Measurements from ENCODE around the gene LPP. TPM values are rescaled to one million over a fixed set of nuclear protein-coding genes. Genes with fewer than 3 reads are reported as not detected.

LPP gene
- total RNA-seq, 1 donor from 2014 or later = 222 TPM

GRCh38 chr3:188904670-188905069 is 750.7 kb downstream of the LPP start:
- Histone ChIP-seq H3K36me3 (ENCODE audit: insufficient read depth, low read length) (no peaks in the 10 kb centered on the region), H3K9ac (ENCODE audit: low read length) (no peak overlapping the region), H3K9me3 (ENCODE audit: insufficient read depth, low read depth, low read length) (no peaks in the 10 kb centered on the region), H3K27me3 (ENCODE audit: insufficient read depth, low read length) (no peaks in the 10 kb centered on the region), H3K4me1 (ENCODE audit: insufficient read depth, low read length) (peaks cover 26% of the 10 kb centered on the region), H3K4me2 (ENCODE audit: low read length) (no peak overlapping the region), H4K20me1 (ENCODE audit: insufficient read depth, low read length) (no peaks in the 10 kb centered on the region), H3K79me2 (ENCODE audit: insufficient read depth, low read length) (no peaks in the 10 kb centered on the region), H3K27ac (ENCODE audit: low read depth, low read length) (no peak overlapping the region), H2AFZ (ENCODE audit: low read depth, low read length) (no peak overlapping the region), H3K4me3 (ENCODE audit: insufficient read depth, low read depth, low read length) (no peak overlapping the region)
- peaks cover 42% of the 10 kb centered on the region for H3K4me1 Mint-ChIP-seq (ENCODE audit: low read depth, unreplicated experiment)
- H3K4me3 Mint-ChIP-seq (ENCODE audit: unreplicated experiment) = no peak overlapping the region
- FAIRE-seq (no peak), DNase-seq (ENCODE audit: low read depth) (peak; percentile 62)
- H3K36me3 Mint-ChIP-seq (ENCODE audit: low read depth, unreplicated experiment) = peaks cover 4% of the 10 kb centered on the region
- H3K27ac Mint-ChIP-seq (ENCODE audit: unreplicated experiment) = no peak overlapping the region
- no peaks in the 10 kb centered on the region for H3K9me3 Mint-ChIP-seq (ENCODE audit: unreplicated experiment)
- TF ChIP-seq EZH2 (IDR thresholded peaks at IDR 0.05; ENCODE audit: insufficient read depth, low read length) = no peak
- TF ChIP-seq, protein P1, sequence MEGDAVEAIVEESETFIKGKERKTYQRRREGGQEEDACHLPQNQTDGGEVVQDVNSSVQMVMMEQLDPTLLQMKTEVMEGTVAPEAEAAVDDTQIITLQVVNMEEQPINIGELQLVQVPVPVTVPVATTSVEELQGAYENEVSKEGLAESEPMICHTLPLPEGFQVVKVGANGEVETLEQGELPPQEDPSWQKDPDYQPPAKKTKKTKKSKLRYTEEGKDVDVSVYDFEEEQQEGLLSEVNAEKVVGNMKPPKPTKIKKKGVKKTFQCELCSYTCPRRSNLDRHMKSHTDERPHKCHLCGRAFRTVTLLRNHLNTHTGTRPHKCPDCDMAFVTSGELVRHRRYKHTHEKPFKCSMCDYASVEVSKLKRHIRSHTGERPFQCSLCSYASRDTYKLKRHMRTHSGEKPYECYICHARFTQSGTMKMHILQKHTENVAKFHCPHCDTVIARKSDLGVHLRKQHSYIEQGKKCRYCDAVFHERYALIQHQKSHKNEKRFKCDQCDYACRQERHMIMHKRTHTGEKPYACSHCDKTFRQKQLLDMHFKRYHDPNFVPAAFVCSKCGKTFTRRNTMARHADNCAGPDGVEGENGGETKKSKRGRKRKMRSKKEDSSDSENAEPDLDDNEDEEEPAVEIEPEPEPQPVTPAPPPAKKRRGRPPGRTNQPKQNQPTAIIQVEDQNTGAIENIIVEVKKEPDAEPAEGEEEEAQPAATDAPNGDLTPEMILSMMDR (IDR thresholded peaks at IDR 0.05; ENCODE audit: insufficient read depth, low read depth, low read length) = no peak
- no peaks in the 10 kb centered on the region for H3K27me3 Mint-ChIP-seq (ENCODE audit: low read depth, unreplicated experiment)

- Histone ChIP-seq H3K27me3 (ENCODE audit: insufficient read depth, low read length) (no peaks in the 10 kb centered on the region), H3K79me2 (ENCODE audit: insufficient read depth, low read length) (no peaks in the 10 kb centered on the region), H3K36me3 (ENCODE audit: insufficient read depth, low read length) (no peaks in the 10 kb centered on the region), H3K4me2 (ENCODE audit: low read length) (no peak overlapping the region), H3K27ac (ENCODE audit: low read depth, low read length) (no peak overlapping the region), H3K9ac (ENCODE audit: low read length) (no peak overlapping the region), H3K4me1 (ENCODE audit: insufficient read depth, low read length) (peaks cover 17% of the 10 kb centered on the region), H4K20me1 (ENCODE audit: insufficient read depth, low read length) (no peaks in the 10 kb centered on the region), H2AFZ (ENCODE audit: low read depth, low read length) (no peak overlapping the region), H3K4me3 (ENCODE audit: insufficient read depth, low read depth, low read length) (no peak overlapping the region), H3K9me3 (ENCODE audit: insufficient read depth, low read depth, low read length) (no peaks in the 10 kb centered on the region)
- no peak overlapping the region for H3K27ac Mint-ChIP-seq (ENCODE audit: unreplicated experiment)
- FAIRE-seq (no peak), DNase-seq (ENCODE audit: low read depth) (no peak)
- H3K27me3 Mint-ChIP-seq (ENCODE audit: low read depth, unreplicated experiment) = no peaks in the 10 kb centered on the region
- H3K4me3 Mint-ChIP-seq (ENCODE audit: unreplicated experiment) = no peak overlapping the region
- H3K36me3 Mint-ChIP-seq (ENCODE audit: low read depth, unreplicated experiment) = peaks cover 7% of the 10 kb centered on the region
- TF ChIP-seq, protein P1 (IDR thresholded peaks at IDR 0.05; ENCODE audit: insufficient read depth, low read depth, low read length) = no peak
- no peak for TF ChIP-seq EZH2 (IDR thresholded peaks at IDR 0.05; ENCODE audit: insufficient read depth, low read length)
- H3K9me3 Mint-ChIP-seq (ENCODE audit: unreplicated experiment) = no peaks in the 10 kb centered on the region
- H3K4me1 Mint-ChIP-seq (ENCODE audit: low read depth, unreplicated experiment) = peaks cover 33% of the 10 kb centered on the region
These were observed 751.6 kb downstream of the LPP start for GRCh38 chr3:188905547-188905946.

- FAIRE-seq (no peak), DNase-seq (ENCODE audit: low read depth) (no peak)
- H3K9me3 Mint-ChIP-seq (ENCODE audit: unreplicated experiment) = no peaks in the 10 kb centered on the region
These were observed 752.3 kb downstream of the LPP start for GRCh38 chr3:188906236-188906635.

More at GRCh38 chr3:188906236-188906635, 752.3 kb downstream of the LPP start:
- Histone ChIP-seq H4K20me1 (ENCODE audit: insufficient read depth, low read length) (no peaks in the 10 kb centered on the region), H3K79me2 (ENCODE audit: insufficient read depth, low read length) (no peaks in the 10 kb centered on the region), H3K36me3 (ENCODE audit: insufficient read depth, low read length) (no peaks in the 10 kb centered on the region), H3K9me3 (ENCODE audit: insufficient read depth, low read depth, low read length) (no peaks in the 10 kb centered on the region), H3K4me2 (ENCODE audit: low read length) (no peak overlapping the region), H3K27ac (ENCODE audit: low read depth, low read length) (no peak overlapping the region), H2AFZ (ENCODE audit: low read depth, low read length) (no peak overlapping the region), H3K4me3 (ENCODE audit: insufficient read depth, low read depth, low read length) (no peak overlapping the region), H3K27me3 (ENCODE audit: insufficient read depth, low read length) (no peaks in the 10 kb centered on the region), H3K4me1 (ENCODE audit: insufficient read depth, low read length) (peaks cover 12% of the 10 kb centered on the region), H3K9ac (ENCODE audit: low read length) (no peak overlapping the region)
- TF ChIP-seq, protein P1 (IDR thresholded peaks at IDR 0.05; ENCODE audit: insufficient read depth, low read depth, low read length) = no peak
- no peak for TF ChIP-seq EZH2 (IDR thresholded peaks at IDR 0.05; ENCODE audit: insufficient read depth, low read length)
- no peak overlapping the region for H3K4me3 Mint-ChIP-seq (ENCODE audit: unreplicated experiment)
- H3K27ac Mint-ChIP-seq (ENCODE audit: unreplicated experiment) = no peak overlapping the region
- H3K27me3 Mint-ChIP-seq (ENCODE audit: low read depth, unreplicated experiment) = no peaks in the 10 kb centered on the region
- peaks cover 9% of the 10 kb centered on the region for H3K36me3 Mint-ChIP-seq (ENCODE audit: low read depth, unreplicated experiment)
- peaks cover 26% of the 10 kb centered on the region for H3K4me1 Mint-ChIP-seq (ENCODE audit: low read depth, unreplicated experiment)
